Neural cell (in vitro differentiated cells): Measurements from ENCODE around the gene MAG.

ENCODE experiments used
- EZH2 ChIP-seq: fragments of 200-600, 300-800 bp; shearing (Covaris generic), sonication (generic); IDR thresholded peaks from 2 replicates; pipeline ENCODE4 v1.6.1; 2014; ENCODE audit warnings: antibody characterized with exemption, low read length, borderline replicate concordance, mild to moderate bottlenecking; ENCODE audit not compliant: insufficient read depth, poor library complexity, severe bottlenecking
- MXI1 ChIP-seq: fragments of 450-650 bp; conservative IDR thresholded peaks from 2 replicates; pipeline ENCODE4 v1.6.1; 2014; ENCODE audit warnings: antibody characterized with exemption, mild to moderate bottlenecking; ENCODE audit not compliant: poor library complexity, severe bottlenecking
- RAD21 ChIP-seq: fragments of 450-650 bp; conservative IDR thresholded peaks from 2 replicates; pipeline ENCODE4 v1.6.1; 2014; ENCODE audit warnings: antibody characterized with exemption, mild to moderate bottlenecking, moderate library complexity
- TAF1 ChIP-seq: IDR thresholded peaks from 2 replicates; pipeline ENCODE4 v1.6.1; 2012; ENCODE audit warnings: low read depth
- TF ChIP-seq, protein P1 (sequence below): fragments of 450-650 bp; IDR thresholded peaks from 2 replicates; pipeline ENCODE4 v1.5.1; 2014; ENCODE audit warnings: antibody characterized with exemption, mild to moderate bottlenecking, moderate library complexity; ENCODE audit not compliant: poor library complexity, severe bottlenecking
- TF ChIP-seq, protein P2 (sequence below): IDR thresholded peaks from 2 replicates; pipeline ENCODE4 v1.6.1; 2012; ENCODE audit warnings: borderline replicate concordance

DNA sequence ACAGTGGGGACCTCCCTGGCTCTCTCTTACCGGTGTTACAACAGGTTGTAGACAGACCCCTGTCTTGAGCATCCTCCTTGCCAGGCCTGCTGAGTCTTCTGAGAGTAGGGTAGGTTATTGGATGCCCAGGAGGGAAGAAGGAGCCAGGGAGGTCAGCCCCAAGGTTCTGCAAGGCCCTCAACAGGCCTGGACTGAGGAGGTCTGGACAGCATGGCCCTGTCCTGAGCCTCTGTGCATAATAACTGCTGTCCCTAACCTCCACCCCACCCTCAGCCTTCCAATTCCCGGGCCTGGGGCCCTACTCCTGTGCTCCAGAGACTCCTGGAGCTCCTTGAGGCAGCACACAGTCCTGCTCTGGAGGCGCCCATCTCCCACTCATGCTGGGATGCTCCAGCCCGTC, 37.4 kb downstream of the MAG start:
- TF ChIP-seq, protein P1, sequence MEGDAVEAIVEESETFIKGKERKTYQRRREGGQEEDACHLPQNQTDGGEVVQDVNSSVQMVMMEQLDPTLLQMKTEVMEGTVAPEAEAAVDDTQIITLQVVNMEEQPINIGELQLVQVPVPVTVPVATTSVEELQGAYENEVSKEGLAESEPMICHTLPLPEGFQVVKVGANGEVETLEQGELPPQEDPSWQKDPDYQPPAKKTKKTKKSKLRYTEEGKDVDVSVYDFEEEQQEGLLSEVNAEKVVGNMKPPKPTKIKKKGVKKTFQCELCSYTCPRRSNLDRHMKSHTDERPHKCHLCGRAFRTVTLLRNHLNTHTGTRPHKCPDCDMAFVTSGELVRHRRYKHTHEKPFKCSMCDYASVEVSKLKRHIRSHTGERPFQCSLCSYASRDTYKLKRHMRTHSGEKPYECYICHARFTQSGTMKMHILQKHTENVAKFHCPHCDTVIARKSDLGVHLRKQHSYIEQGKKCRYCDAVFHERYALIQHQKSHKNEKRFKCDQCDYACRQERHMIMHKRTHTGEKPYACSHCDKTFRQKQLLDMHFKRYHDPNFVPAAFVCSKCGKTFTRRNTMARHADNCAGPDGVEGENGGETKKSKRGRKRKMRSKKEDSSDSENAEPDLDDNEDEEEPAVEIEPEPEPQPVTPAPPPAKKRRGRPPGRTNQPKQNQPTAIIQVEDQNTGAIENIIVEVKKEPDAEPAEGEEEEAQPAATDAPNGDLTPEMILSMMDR = no peak
- no peak for TF ChIP-seq MXI1
- TF ChIP-seq EZH2 = no peak
- TF ChIP-seq, protein P2, sequence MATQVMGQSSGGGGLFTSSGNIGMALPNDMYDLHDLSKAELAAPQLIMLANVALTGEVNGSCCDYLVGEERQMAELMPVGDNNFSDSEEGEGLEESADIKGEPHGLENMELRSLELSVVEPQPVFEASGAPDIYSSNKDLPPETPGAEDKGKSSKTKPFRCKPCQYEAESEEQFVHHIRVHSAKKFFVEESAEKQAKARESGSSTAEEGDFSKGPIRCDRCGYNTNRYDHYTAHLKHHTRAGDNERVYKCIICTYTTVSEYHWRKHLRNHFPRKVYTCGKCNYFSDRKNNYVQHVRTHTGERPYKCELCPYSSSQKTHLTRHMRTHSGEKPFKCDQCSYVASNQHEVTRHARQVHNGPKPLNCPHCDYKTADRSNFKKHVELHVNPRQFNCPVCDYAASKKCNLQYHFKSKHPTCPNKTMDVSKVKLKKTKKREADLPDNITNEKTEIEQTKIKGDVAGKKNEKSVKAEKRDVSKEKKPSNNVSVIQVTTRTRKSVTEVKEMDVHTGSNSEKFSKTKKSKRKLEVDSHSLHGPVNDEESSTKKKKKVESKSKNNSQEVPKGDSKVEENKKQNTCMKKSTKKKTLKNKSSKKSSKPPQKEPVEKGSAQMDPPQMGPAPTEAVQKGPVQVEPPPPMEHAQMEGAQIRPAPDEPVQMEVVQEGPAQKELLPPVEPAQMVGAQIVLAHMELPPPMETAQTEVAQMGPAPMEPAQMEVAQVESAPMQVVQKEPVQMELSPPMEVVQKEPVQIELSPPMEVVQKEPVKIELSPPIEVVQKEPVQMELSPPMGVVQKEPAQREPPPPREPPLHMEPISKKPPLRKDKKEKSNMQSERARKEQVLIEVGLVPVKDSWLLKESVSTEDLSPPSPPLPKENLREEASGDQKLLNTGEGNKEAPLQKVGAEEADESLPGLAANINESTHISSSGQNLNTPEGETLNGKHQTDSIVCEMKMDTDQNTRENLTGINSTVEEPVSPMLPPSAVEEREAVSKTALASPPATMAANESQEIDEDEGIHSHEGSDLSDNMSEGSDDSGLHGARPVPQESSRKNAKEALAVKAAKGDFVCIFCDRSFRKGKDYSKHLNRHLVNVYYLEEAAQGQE = no peak
- TF ChIP-seq TAF1 = no peak
- TF ChIP-seq RAD21 = no peak
